Brain pericyte (primary cell): Measurements from ENCODE around the gene SLC28A2.
"Not testable (repeated sequence)": the region's sequence is repeated elsewhere in the genome, so short reads cannot be mapped to it uniquely, and the experiment has no call there.

Experiments
- DNase-seq: peaks from one replicate; pipeline ENCODE4 v3.0.0-alpha.2; 2012; ENCODE audit warnings: low read depth, low spot score

Gene SLC28A2

DNA sequence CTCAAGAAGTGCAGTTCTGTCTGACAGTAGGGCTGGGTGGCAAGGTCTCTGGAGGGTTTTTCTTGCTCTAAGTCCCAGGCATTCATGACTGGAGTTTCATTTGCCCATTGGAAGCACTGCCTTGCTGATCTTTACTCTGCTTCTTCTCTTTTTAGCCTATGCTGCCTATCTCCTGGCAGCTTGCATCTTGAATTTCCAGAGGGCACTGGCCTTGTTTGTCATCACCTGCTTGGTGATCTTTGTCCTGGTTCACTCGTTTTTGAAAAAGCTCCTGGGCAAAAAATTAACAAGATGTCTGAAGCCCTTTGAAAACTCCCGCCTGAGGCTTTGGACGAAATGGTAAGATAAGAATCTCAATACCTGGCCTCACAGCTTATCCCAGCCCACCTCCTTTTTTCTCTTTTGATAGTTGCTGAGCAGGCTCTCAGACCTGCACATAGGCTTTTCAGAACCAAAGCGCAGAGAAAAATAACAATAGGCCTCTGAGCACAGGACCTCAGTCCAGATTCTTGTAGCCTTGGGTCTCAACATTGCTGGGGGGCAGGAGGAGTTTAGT, 10.9 kb downstream of the SLC28A2 start:
- no peak for DNase-seq

DNA sequence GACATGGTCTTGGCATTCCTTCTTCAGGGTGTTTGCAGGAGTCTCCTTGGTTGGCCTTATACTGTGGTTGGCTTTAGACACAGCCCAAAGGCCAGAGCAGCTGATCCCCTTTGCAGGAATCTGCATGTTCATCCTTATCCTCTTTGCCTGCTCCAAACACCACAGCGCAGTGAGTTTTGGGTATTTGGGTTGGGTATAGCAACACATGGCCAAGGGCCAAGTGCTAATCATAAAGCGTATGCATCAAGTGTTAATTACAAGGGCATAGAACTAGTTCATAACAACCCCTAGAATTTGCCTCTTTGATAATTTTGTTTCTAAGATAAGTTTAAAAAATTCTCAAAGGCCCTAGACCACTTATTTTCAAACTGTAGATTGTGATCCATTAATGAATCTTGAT, 11.8 kb downstream of the SLC28A2 start:
- no peak for DNase-seq

DNA sequence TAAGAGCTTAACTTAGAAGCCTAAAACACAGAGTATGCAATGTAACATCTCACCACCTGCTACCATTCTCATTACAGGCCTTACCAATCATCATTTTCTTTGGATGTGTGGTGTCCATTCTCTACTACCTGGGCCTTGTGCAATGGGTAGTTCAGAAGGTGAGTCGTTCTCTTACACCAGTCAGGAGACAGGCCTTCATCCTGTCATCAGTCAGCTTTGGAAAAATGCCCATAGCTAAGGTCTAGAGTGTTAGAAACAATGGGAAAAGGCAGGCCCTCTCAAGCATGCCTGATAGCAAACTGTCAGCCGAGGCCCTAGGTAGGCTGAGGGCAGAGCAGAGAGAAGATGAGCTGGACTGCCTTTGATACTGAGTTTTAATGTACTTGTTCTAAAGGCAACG, 13.5 kb downstream of the SLC28A2 start:
- no peak for DNase-seq

DNA sequence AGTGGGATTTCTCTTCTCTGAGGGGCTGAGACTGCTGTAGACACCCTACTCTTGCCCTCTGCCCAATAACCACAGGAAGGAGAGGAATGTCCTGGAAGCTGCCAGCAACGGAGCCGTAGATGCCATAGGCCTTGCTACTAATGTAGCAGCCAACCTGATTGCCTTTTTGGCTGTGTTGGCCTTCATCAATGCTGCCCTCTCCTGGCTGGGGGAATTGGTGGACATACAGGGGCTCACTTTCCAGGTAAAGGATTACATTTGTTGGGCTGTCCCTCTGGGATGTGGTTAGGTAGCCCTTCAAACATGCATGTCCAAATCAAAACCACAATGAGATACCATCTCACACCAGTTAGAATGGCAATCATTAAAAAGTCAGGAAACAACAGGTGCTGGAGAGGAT, 16.1 kb downstream of the SLC28A2 start:
- DNase-seq = no peak

DNA sequence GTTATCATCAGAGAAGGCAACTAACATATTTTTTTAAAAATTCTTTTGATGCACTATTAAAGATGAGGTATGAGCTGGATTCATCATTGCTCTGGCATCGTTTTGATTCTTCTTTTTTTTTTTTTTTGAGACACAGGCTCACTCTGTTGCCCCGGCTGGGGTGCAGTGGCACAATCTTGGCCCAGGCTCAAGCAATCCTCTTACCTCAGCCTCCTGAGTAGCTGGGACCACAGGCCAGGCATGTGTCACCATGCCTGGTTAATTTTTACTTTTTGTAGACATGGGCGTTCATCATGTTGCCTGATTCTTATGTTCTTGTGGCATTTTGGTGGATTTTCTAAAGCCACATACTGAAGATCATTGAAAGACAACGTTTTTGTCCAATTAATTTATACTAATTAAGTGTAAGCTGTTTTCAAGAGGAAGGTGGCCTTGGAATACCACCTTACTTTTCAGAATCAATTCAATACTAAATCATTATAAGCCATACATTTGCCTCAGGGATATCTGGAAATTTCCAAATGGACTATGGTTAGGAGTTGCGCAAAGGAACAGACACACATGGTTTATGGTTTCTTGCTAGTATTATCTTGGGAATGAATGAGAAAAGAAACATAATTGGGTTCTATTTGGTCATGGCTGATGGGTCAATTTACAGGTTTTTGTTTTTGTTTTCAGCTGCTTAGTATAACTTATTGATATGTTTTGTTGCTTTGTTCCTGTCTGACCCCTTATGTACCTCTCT, 22.8 kb downstream of the SLC28A2 start:
- DNase-seq = no peak

DNA sequence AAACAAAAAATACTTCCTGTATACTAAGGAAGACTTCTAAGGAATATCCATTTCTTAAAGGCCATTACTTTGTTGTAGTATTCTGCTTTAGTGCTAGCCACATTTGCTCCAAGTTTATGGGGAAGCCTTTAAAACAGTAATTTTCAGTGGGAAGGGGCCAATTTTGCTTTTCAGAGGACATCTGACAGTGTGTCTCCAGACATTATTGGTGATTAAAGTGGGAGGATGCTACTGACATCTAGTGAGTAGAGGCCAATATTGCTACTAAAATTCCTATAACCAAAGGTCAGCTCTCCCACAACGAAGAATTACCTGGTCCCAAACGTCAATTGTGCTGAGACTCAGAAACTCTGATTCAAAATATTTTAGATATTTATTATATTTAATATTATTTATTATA, 24.8 kb downstream of the SLC28A2 start:
- no peak for DNase-seq

DNA sequence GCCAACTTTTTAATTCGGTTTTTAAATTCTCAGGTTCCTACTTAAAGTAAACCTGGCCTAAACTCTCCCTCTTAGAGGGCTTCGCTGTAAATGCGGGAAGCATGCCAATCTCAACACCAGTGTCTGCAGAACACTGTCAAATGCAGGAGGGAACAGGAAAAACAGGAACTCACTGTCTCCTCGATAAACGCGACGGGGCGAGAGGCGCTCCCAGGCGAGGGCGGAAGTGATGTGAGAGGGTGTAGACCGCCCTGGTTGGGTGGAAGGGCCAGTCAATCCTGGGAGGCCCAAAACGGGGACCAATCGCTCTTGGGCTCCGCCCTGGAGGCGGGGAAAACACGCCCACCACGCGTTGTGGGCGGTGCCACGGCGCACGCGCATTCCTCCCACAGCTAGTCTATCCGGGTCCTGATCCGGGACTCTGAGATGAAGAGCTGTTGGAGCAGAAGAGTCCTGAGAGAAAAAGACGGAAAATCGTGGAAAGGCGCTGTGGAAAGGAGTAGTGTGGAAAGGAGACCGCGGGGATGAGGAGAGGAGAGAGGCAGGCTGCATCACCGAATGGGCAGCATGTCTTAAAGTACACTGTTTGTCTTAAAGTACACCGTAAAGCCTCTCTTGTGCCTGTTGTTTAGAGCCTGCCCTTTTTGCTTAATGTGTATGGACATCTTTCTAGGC, 27.1 kb downstream of the SLC28A2 start:
- peak; percentile 96 for DNase-seq

DNA sequence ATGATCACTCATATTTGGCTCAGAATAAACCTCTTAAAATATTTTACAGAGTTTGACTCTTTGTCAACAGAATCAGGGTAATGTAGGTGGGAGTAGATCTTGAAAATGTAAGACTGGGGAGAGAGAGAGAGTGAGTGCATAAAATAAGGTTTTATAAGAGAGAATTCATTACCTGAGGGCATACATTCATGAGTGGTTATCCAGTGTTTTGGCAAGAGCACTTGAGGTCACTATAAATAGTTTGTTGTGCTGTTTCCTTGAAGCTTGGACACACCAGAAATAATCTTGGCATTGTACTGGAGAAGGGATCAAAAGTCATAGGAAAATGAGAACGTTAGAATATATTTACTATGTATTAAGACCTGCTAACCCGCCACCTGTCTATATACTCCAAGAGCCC, 33.4 kb downstream of the SLC28A2 start:
- DNase-seq = no peak

DNA sequence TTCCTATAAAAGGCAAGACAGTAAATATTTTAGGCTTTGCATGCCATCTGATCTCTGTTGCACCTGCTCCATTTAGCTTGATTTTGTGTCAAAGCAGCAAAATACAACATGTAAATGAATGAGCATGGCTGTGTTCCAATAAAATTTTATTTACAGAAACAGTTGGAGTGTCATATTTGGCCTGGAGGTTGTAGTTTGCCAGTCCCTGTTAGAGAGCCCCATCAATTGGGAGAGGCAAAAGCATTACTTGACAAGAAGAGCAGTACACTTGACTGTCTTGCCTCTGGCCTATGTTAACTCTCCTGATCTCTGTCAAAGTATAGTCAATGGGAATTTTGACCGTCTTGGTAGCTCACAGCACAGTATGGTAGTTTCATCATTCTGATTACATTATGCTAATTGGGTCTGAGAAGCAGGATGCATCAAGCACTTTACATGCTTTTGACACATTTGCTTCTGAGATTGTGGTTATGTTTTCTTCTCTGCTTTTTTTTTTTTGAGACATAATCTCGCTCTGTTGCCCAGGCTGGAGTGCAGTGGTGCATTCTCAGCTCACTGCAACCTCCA, 35.4 kb downstream of the SLC28A2 start:
- no peak for DNase-seq

DNA sequence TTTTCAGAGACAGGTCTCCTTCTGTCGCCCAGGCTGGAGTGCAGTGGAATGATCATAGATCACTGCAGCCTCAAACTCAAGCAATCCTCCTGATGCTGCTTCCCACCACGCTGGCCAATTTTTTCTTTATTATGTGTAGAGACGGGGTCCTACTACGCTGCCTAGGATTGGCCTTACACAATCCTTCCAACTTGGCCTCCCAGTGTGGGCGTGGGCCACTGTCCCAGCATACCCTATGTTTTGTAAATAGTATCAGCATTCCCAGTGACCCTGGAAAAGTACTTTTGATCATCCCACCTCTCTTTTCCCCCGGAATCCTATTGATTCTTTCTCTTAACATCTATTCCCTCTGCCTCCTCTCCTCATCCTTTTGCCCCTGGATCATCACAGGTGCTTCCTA, 36.9 kb downstream of the SLC28A2 start:
- no peak for DNase-seq

DNA sequence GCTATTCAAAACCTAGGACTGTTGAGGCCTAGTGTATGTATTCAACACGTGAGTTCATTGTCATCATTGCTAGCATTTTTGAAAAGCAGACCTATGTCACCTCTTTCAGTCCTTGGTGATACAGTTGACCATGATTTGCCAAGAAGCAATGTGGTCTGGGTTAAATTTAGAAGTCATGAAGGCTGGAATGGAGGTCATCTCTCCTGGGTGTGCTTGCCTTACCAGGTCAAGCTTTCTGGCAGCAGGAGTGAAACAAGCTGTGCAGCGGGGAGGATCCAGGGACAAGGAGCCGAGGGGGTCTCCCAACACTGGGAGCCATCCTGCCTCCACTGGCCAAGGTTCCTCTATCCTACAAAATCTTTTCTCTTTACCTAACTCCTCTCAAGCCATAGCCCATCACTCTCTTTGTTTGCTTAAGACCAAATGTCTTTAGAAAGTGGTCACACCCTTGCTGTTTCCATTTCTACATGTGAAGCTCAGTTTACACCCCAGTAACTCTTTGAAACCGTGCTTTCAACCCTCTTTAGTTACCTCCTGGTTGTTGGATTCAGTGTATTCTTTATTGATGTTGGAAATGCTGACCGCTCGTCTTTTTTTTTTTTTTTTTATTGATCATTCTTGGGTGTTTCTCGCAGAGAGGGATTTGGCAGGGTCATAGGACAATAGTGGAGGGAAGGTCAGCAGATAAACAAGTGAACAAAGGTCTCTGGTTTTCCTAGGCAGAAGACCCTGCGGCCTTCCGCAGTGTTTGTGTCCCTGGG, 40.0 kb downstream of the SLC28A2 start:
- DNase-seq = no peak

DNA sequence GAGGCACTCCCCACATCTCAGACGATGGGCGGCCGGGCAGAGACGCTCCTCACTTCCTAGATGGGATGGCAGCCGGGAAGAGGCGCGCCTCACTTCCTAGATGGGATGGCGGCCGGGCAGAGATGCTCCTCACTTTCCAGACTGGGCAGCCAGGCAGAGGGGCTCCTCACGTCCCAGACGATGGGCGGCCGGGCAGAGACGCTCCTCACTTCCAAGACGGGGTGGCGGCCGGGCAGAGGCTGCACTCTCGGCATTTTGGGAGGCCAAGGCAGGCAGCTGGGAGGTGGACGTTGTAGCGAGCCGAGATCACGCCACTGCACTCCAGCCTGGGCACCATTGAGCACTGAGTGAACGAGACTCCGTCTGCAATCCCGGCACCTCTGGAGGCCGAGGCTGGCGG, 41.3 kb downstream of the SLC28A2 start:
- DNase-seq = not testable (repeated sequence)

DNA sequence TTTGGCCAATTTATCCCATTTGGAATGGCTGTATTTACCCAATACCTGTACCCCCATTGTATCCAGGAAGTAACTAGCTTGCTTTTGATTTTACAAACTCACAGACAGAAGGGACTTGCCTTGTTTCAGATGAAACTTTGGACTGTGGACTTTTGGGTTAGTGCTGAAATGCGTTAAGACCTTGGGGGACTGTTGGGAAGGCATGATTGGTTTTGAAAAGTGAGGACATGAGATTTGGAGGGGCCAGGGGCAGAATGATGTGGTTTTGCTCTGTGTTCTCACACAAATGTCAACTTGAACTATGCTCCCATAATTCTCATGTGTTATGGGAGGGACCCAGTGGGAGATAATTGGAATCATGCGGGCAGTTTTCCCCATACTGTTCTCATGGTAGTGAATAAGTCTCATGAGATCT, 46.9 kb downstream of the SLC28A2 start:
- DNase-seq = not testable (repeated sequence)

DNA sequence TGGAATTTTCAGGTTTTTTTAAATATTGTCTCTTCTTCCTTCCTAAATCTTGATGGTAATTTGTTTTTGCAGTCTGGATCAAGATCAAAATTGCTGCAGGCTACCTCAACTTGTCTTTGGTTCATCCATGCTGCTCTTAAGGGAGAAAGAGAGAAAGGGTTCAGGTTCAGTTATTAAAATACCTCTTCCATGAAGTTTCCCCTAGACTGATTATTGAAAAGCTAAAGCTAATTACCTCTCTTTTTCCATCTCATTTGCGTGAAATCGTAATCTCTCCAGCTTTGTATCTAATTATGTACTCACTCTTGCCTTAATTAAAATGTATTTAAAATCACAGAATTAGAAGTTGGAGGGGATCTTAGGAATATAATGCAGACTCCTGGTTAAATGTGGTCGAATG, 52.7 kb downstream of the SLC28A2 start:
- DNase-seq = no peak

DNA sequence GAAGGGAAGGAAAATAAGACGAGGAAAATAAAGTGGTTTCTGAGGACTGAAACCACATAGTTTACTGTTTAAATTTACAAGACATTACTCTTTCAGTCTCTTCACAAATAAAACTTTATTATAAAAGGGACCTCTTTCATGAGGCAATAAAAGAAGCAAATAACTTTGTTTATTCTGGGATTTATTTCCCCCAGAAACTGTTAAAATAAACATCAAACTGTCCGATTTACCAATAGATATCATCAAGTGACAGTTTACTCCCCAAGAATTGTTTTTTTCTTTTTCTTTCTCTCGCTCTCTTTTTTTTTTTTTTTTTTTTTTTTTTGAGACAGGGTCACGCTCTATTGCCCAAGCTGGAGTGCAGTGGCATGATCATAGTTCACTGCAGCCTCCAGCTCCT, 54.1 kb downstream of the SLC28A2 start:
- DNase-seq = no peak

DNA sequence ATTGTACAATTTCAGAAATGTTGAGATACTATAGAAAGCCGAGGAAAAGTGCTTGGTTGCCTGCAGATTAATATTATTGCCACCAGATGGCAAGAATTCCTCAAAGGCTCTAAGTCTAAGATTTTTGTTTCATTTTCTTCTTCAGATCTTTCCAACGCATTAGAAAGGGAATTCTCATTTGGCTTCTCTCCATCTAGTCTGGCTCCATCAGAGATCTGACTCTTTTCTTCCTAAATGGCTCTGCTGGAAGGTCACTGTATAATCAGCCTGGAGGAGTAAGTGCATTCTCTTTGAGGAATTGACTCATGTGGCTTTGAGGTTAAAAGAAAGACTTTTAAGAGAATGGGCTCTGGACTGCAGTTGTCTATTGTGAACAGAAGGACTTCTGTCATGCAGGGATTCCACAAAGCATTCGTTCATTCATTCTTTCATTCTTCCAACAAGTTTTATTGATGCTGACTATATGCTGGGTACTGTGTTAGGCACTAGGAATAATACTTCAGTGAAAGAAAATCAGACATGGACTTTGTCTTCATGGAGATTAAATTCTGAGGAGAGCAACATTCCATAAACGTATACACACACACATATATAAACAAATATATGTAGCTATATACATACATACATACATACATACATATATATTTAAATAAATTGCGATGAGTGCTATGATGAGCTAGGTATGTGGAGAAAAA, 55.3 kb downstream of the SLC28A2 start:
- DNase-seq = no peak

DNA sequence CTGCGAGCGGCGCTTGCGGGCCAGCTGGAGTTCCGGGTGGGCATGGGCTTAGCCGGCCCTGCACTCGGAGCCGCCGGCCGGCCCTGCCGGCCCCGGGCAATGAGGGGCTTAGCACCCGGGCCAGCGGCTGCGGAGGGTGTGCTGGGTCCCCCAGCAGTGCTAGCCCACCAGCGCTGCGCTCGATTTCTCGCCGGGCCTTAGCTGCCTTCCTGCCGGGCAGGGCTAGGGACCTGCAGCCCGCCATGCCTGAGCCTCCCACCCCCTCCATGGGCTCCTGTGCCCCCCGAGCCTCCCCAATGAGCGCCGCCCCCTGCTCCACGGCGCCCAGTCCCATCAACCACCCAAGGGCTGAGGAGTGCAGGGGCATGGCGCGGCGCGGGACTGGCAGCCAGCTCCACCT, 62.1 kb downstream of the SLC28A2 start:
- not testable (repeated sequence) for DNase-seq

DNA sequence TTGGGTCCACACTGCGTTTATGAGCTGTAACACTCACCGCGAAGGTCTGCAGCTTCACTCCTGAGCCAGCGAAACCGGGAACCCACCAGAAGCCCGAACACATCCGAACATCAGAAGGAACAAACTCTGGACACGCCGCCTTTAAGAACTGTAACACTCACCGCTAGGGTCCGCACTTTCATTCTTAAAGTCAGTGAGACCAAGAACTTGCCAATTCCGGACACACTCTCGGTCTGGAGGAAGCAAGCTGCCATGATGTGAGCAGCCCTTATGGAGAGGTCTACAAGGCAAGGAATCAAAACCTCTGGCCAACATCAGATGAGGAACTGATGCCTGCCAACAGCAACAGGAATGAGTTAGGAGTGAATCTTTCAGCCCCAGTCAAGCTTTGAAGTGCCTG, 62.9 kb downstream of the SLC28A2 start:
- DNase-seq = no peak

DNA sequence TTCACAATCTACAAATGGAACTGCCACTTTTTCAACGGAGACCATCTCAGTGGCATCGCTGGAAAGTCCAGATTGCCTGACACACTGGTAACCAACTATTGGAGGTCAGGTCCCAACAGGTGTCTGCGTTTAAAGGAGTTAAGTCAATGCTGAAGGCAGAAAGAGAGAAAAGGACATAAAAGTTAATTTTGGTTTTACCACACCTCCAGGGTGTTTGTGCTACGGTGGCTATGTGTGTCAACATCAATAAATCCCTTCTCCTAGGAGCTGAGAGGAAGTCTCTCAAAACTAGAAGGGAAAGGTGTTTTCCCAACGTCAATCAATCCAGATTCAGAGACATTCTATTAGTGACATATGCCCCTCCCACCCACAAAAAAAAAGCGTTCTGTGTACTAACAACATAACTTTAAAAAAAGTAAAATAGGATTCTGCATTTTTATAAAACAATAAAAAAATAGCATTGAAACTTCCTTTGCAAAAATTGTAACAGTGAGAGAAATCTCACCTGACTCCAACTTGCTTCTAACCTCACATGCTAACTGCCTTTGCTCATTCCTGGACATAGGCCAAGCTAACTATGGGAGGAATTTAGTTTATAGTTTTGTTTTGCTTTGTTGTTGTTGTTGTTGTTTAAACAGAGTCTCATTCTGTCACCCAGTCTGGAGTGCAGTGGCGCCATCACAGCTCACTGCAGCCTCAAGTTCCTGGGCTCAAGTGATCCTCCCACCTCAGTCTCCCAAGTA, 67.6 kb downstream of the SLC28A2 start:
- no peak for DNase-seq

DNA sequence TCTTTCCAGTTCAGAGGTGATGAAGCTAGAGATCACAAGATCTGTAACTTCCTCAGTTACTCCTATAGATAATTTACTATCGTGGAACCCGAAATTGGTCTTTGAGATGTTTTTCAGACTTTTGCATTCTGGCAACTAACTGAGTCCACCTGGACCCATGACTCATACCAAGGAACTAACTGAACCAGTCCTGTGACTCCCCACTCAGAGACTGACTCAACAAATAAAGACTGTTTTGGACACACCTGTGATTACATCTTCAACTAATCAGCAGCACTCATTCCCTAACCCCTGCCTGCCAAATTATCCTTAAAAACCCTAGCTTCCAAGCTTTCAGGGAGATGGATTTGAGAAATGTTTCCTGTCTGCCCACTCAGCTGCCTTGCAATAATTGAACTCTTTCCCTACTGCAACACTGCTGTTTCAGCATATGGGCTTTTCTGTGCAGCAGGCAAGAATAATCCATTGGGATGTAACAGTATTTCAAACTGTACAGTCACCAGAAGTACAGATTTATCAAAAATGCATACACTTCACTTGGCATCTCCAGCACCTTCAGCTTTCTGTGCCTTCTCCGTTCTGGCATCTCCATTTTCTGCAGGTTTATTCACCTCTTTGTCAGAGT, 68.7 kb downstream of the SLC28A2 start:
- no peak for DNase-seq
